ENCODE data around the gene NR2F1-AS1.
"Not testable (repeated sequence)": the region's sequence is repeated elsewhere in the genome, so short reads cannot be mapped to it uniquely, and the experiment has no call there.

Gene NR2F1-AS1

GRCh38 chr5:93575461-93576414 is 5.3 kb downstream of the NR2F1-AS1 start:
- DNase-seq = no peak

GRCh38 chr5:93574491-93575305 is 6.3 kb downstream of the NR2F1-AS1 start:
- DNase-seq = no peak

GRCh38 chr5:93573354-93574351 is 7.4 kb downstream of the NR2F1-AS1 start:
- no peak for DNase-seq

GRCh38 chr5:93572608-93573353 is 8.2 kb downstream of the NR2F1-AS1 start:
- DNase-seq = no peak

GRCh38 chr5:93572101-93572607 is 8.9 kb downstream of the NR2F1-AS1 start:
- DNase-seq = no peak

GRCh38 chr5:93571114-93571949 is 9.7 kb downstream of the NR2F1-AS1 start:
- DNase-seq = no peak

- DNase-seq = no peak
These were observed 10.5 kb downstream of the NR2F1-AS1 start for GRCh38 chr5:93570294-93571113.

- no peak for DNase-seq
These were observed 11.5 kb downstream of the NR2F1-AS1 start for GRCh38 chr5:93569300-93570160.

GRCh38 chr5:93567424-93567823 is 13.6 kb downstream of the NR2F1-AS1 start:
- DNase-seq = no peak

GRCh38 chr5:93566091-93566490 is 14.9 kb downstream of the NR2F1-AS1 start:
- DNase-seq = no peak

GRCh38 chr5:93557021-93557604 is 23.9 kb downstream of the NR2F1-AS1 start:
- DNase-seq = no peak

- DNase-seq = not testable (repeated sequence)
These were observed 31.4 kb downstream of the NR2F1-AS1 start for GRCh38 chr5:93549594-93549993.

- no peak for DNase-seq
These were observed 35.1 kb downstream of the NR2F1-AS1 start for GRCh38 chr5:93545872-93546271.

GRCh38 chr5:93532370-93532769 is 48.6 kb downstream of the NR2F1-AS1 start:
- no peak for DNase-seq

- not testable (repeated sequence) for DNase-seq
These were observed 59.2 kb downstream of the NR2F1-AS1 start for GRCh38 chr5:93521815-93522214.

GRCh38 chr5:93519740-93520139 is 61.3 kb downstream of the NR2F1-AS1 start:
- DNase-seq = no peak

- DNase-seq = no peak
These were observed 63.2 kb downstream of the NR2F1-AS1 start for GRCh38 chr5:93517828-93518227.

- no peak for DNase-seq
These were observed 67.7 kb downstream of the NR2F1-AS1 start for GRCh38 chr5:93513298-93513697.

Data from CD4-positive, alpha-beta T cell treated with Interleukin-21 for 1 hour (primary cell).